ENCODE results near the gene UGT1A1.

The UGT1A1 gene

GRCh38 chr2:233796254-233796653 is 36.2 kb downstream of the UGT1A1 start:
- no peak for DNase-seq (ENCODE audit: insufficient read length, low spot score)
- FAIRE-seq, result no peak
- TF ChIP-seq POLR2A (IDR thresholded peaks at IDR 0.05; ENCODE audit: low read depth, low read length), result no peak

- no peak for TF ChIP-seq POLR2A (IDR thresholded peaks at IDR 0.05; ENCODE audit: low read depth, low read length)
- FAIRE-seq (no peak), DNase-seq (ENCODE audit: insufficient read length, low spot score) (no peak)
Observed at GRCh38 chr2:233798335-233799086, 38.4 kb downstream of the UGT1A1 start.

GRCh38 chr2:233799087-233799665 is 39.1 kb downstream of the UGT1A1 start:
- FAIRE-seq (no peak), DNase-seq (ENCODE audit: insufficient read length, low spot score) (no peak)
- TF ChIP-seq POLR2A (IDR thresholded peaks at IDR 0.05; ENCODE audit: low read depth, low read length), result no peak

- TF ChIP-seq POLR2A (IDR thresholded peaks at IDR 0.05; ENCODE audit: low read depth, low read length), result no peak
- FAIRE-seq (no peak), DNase-seq (ENCODE audit: insufficient read length, low spot score) (no peak)
Observed at GRCh38 chr2:233799716-233800115, 39.6 kb downstream of the UGT1A1 start.

GRCh38 chr2:233800208-233800607 is 40.1 kb downstream of the UGT1A1 start:
- TF ChIP-seq POLR2A (IDR thresholded peaks at IDR 0.05; ENCODE audit: low read depth, low read length), result no peak
- FAIRE-seq, result no peak
- DNase-seq (ENCODE audit: insufficient read length, low spot score), result no peak

- no peak for FAIRE-seq
- no peak for TF ChIP-seq POLR2A (IDR thresholded peaks at IDR 0.05; ENCODE audit: low read depth, low read length)
- DNase-seq (ENCODE audit: insufficient read length, low spot score), result no peak
Observed at GRCh38 chr2:233801357-233802131, 41.5 kb downstream of the UGT1A1 start.

- FAIRE-seq, result no peak
- DNase-seq (ENCODE audit: insufficient read length, low spot score), result no peak
- no peak for TF ChIP-seq POLR2A (IDR thresholded peaks at IDR 0.05; ENCODE audit: low read depth, low read length)
Observed at GRCh38 chr2:233802132-233802815, 42.2 kb downstream of the UGT1A1 start.

GRCh38 chr2:233803292-233803911 is 43.3 kb downstream of the UGT1A1 start:
- FAIRE-seq (no peak), DNase-seq (ENCODE audit: insufficient read length, low spot score) (no peak)
- TF ChIP-seq POLR2A (IDR thresholded peaks at IDR 0.05; ENCODE audit: low read depth, low read length), result no peak

GRCh38 chr2:233803994-233804393 is 43.9 kb downstream of the UGT1A1 start:
- DNase-seq (ENCODE audit: insufficient read length, low spot score) (no peak), FAIRE-seq (no peak)
- TF ChIP-seq POLR2A (IDR thresholded peaks at IDR 0.05; ENCODE audit: low read depth, low read length), result no peak

GRCh38 chr2:233807215-233807865 is 47.3 kb downstream of the UGT1A1 start:
- DNase-seq (ENCODE audit: insufficient read length, low spot score) (no peak), FAIRE-seq (no peak)
- TF ChIP-seq POLR2A (IDR thresholded peaks at IDR 0.05; ENCODE audit: low read depth, low read length), result no peak

- no peak for TF ChIP-seq POLR2A (IDR thresholded peaks at IDR 0.05; ENCODE audit: low read depth, low read length)
- no peak for FAIRE-seq
- DNase-seq (ENCODE audit: insufficient read length, low spot score), result no peak
Observed at GRCh38 chr2:233807966-233808935, 48.2 kb downstream of the UGT1A1 start.

- DNase-seq (ENCODE audit: insufficient read length, low spot score) (no peak), FAIRE-seq (no peak)
- no peak for TF ChIP-seq POLR2A (IDR thresholded peaks at IDR 0.05; ENCODE audit: low read depth, low read length)
Observed at GRCh38 chr2:233810385-233810784, 50.3 kb downstream of the UGT1A1 start.
